Subcutaneous abdominal adipose tissue (tissue), 5 donors: Measurements from ENCODE around the gene LAMC2.

Source experiments
- H3K27ac ChIP-seq: one replicate; pipeline ENCODE4 v1.7.0; 2013; ENCODE audit warnings: low read depth, mild to moderate bottlenecking, inconsistent platforms, low read length, moderate library complexity
- H3K27me3 ChIP-seq, 5 donors: one replicate each; pipeline ENCODE4 v1.7.0; 2013; ENCODE audit warnings: low read length in 5 of 5, inconsistent platforms in 1 of 5; ENCODE audit not compliant: control insufficient read depth in 5 of 5, insufficient read depth in 4 of 5
- H3K36me3 ChIP-seq, 5 donors: one replicate each; pipeline ENCODE4 v1.7.0; 2013; ENCODE audit warnings: low read length in 5 of 5; ENCODE audit not compliant: control insufficient read depth in 5 of 5, insufficient read depth in 5 of 5
- H3K4me1 ChIP-seq, 5 donors: one replicate each; pipeline ENCODE4 v1.7.0; 2013; ENCODE audit warnings: low read length in 5 of 5, mild to moderate bottlenecking in 3 of 5, moderate library complexity in 1 of 5; ENCODE audit not compliant: control insufficient read depth in 5 of 5, insufficient read depth in 5 of 5
- H3K4me3 ChIP-seq, 5 donors: one replicate each; pipeline ENCODE4 v1.7.0; 2013; ENCODE audit warnings: low read length in 5 of 5, low read depth in 1 of 5
- H3K9ac ChIP-seq, 5 donors: one replicate each; pipeline ENCODE4 v1.7.0; 2013; ENCODE audit warnings: low read length in 5 of 5, mild to moderate bottlenecking in 4 of 5, moderate library complexity in 3 of 5
- H3K9me3 ChIP-seq, 5 donors: one replicate each; pipeline ENCODE4 v1.7.0; 2013; ENCODE audit warnings: low read length in 5 of 5; ENCODE audit not compliant: control insufficient read depth in 5 of 5
- donor health status: healthy.
- donor health status: healthy.
- donor health status: healthy.
- donor health status: healthy.
- donor health status: healthy.

The LAMC2 gene

DNA sequence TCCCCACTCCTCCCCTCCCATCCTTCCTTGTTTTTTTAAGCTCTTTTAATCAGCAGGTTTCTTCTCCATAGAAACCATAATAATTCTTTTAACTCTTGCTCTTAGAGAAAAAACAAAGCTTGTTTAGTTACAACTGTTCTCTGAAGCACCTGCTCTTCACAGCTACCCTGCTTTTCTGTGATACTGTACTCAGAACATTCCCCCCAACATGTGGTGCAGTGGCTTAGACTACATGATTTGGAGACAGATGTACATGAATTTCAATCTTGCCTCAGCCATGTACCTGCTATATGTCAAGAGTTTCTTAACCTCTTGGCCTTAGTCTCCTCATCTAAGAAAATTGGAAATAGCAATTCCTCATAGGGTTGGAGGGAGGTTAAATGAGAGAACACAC, 33.5 kb downstream of the LAMC2 start:
- H3K27me3 ChIP-seq = no peaks in the 10 kb centered on the region
- H3K36me3 ChIP-seq = no peaks in the 10 kb centered on the region
- no peak overlapping the region for H3K4me3 ChIP-seq
- H3K4me1 ChIP-seq = peaks cover 10 to 40% (median 33%) of the 10 kb centered on the region in 5 donors
- no peak overlapping the region for H3K9ac ChIP-seq
- peak overlapping the region; percentile 96 for H3K27ac ChIP-seq
- no peaks in the 10 kb centered on the region for H3K9me3 ChIP-seq

DNA sequence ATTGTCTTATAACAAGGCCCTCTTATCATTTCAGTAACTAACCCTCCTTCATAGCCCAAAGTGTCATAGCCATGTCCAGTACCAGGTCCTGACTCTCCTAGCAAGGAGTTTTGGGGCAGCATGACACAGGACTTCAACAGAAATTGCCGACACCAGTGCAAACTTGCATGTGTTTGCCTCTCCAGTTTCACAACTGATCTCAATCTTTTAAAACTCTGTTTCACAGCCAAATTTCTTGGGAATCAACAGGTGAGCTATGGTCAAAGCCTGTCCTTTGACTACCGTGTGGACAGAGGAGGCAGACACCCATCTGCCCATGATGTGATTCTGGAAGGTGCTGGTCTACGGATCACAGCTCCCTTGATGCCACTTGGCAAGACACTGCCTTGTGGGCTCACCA, 36.8 kb downstream of the LAMC2 start:
- peaks cover 9 to 25% (median 20%) of the 10 kb centered on the region in 5 donors for H3K4me1 ChIP-seq
- no peaks in the 10 kb centered on the region for H3K27me3 ChIP-seq
- no peak overlapping the region for H3K27ac ChIP-seq
- H3K36me3 ChIP-seq = no peaks in the 10 kb centered on the region
- no peaks in the 10 kb centered on the region for H3K9me3 ChIP-seq
- no peak overlapping the region for H3K4me3 ChIP-seq
- H3K9ac ChIP-seq = no peak overlapping the region

DNA sequence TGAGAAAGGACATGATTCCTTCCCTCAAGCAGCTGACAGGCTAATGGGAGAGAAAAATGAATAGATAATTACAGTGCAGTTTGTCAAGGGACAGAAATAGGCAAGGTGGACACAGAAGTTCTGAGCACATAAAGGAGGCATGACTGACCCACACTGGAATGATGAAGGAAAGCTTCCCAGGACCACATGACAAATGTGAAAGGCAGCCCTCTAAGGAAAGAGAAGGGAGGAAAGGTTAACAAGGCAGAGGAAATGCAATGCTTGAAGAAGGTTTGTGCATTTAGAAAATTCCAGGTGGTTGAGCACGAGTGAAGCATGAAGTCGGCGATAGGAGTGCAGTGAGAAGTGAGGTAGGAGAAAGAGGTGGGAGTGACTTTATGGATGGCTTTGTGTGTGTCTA, 37.4 kb downstream of the LAMC2 start:
- Histone ChIP-seq H3K36me3 (no peaks in the 10 kb centered on the region), H3K27me3 (no peaks in the 10 kb centered on the region), H3K4me1 (peaks cover 5 to 23% (median 17%) of the 10 kb centered on the region in 5 donors), H3K27ac (no peak overlapping the region), H3K9me3 (no peaks in the 10 kb centered on the region), H3K9ac (no peak overlapping the region), H3K4me3 (no peak overlapping the region)

DNA sequence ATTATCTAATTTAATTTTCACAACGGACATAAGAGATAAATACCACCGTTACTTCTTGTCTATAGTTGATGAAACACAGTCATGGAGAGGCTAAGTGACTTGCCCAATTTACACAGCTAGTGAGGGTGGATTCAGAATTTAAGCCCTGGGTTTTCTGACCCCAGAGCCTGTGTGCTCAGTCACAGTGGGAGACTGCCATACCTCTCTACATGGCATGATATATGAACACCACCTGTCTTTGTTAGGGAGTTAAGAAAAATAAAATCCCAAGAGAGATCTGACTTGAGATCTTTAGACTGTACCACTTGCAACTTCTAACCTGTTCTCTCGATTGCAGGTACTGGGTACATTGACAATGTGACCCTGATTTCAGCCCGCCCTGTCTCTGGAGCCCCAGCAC, 40.3 kb downstream of the LAMC2 start:
- Histone ChIP-seq H3K27me3 (no peaks in the 10 kb centered on the region), H3K4me3 (no peak overlapping the region), H3K27ac (no peak overlapping the region), H3K36me3 (no peaks in the 10 kb centered on the region), H3K4me1 (peaks cover 0 to 10% (median 8%) of the 10 kb centered on the region in 5 donors), H3K9ac (no peak overlapping the region), H3K9me3 (no peaks in the 10 kb centered on the region)

DNA sequence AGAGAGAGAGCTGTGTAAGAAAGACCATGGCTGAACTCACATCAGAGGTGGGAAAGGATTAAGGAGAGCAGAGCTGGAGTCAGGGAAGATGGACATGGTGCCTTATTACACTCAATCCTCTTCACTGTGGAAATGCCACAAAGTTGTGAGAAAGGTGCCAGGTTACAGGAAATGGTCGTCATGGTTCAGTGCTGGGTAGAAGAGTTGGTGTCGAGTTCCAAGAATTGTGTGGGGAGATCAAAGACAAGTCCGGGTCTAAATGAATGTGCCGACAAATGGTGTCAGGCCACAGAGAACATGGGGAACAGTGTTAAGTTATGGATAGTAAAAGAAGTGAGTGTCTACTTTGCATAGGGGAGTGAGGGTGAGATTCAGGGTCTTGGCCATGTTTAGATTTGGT, 40.9 kb downstream of the LAMC2 start:
- H3K27me3 ChIP-seq = no peaks in the 10 kb centered on the region
- H3K4me1 ChIP-seq = peaks cover 0 to 10% (median 8%) of the 10 kb centered on the region in 5 donors
- no peak overlapping the region for H3K9ac ChIP-seq
- H3K36me3 ChIP-seq = no peaks in the 10 kb centered on the region
- no peak overlapping the region for H3K27ac ChIP-seq
- no peaks in the 10 kb centered on the region for H3K9me3 ChIP-seq
- no peak overlapping the region for H3K4me3 ChIP-seq

DNA sequence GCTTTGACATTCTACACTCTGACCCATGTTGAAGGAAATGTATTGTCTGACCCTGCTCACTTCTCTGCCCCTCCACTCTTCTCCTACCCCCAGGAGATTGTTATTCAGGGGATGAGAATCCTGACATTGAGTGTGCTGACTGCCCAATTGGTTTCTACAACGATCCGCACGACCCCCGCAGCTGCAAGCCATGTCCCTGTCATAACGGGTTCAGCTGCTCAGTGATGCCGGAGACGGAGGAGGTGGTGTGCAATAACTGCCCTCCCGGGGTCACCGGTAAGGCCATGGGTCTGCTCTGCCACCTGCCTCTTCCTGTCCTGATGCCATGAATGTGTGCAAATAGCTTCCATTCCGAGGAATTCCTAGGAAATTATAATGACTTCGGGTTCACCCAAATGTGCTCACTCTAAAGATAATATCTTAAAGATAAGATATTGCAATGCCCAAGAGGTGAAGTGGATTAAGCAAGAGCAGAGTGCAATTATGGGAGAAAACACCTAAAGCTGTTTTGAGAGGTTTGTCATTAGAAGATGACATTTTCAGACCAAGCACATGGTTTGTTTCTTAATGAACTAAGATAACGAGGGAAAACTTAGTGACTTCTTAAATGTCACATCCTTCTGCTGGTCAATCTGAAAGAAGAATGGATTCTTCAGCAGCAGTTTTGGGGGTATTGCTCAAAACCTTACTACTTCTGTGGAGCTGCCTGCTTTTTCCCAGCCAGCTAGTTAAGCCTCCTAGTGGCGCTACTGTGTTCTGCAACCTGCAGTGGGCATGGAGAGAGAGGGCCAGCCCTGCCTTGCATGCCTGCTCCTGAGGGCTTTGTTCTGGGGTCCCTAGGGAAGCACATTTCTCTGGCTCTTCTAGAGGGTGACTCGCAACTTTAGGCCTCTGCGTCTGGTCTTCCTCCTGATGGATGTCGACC, 41.6 kb downstream of the LAMC2 start:
- Histone ChIP-seq H3K27ac (no peak overlapping the region), H3K27me3 (no peaks in the 10 kb centered on the region), H3K9me3 (no peaks in the 10 kb centered on the region), H3K4me3 (no peak overlapping the region), H3K36me3 (no peaks in the 10 kb centered on the region), H3K9ac (no peak overlapping the region), H3K4me1 (peaks cover 0 to 10% (median 8%) of the 10 kb centered on the region in 5 donors)

DNA sequence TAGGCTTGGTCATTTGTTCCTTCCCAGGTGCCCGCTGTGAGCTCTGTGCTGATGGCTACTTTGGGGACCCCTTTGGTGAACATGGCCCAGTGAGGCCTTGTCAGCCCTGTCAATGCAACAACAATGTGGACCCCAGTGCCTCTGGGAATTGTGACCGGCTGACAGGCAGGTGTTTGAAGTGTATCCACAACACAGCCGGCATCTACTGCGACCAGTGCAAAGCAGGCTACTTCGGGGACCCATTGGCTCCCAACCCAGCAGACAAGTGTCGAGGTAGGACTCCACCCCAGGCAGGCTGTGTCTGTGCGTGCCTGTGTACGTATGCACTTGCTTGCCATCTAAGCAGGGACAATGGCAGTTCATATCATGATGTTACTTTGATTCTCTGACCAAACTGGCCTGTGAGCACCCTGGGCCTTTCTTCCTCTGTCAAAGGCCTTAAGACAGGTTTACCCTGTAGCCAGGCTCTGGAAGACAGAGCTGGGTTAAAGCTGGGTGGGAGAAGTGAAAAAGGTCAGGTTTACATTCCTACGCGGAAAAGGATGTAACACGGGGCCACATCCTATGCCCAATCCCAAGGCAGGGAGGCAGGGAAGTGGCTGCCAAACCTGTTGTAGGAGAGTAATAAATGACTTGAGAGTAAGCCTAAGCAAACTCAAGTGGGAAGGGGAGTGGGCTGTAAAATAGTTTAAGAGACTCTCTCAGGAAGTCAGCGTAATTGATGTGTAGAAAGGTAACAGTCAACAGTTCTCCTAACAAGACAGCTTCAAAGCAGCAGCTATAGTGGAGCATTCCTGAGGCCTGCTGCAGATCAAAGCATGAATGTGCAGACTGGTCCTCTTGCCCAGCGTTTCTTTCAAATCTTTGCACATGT, 42.5 kb downstream of the LAMC2 start:
- no peaks in the 10 kb centered on the region for H3K36me3 ChIP-seq

DNA sequence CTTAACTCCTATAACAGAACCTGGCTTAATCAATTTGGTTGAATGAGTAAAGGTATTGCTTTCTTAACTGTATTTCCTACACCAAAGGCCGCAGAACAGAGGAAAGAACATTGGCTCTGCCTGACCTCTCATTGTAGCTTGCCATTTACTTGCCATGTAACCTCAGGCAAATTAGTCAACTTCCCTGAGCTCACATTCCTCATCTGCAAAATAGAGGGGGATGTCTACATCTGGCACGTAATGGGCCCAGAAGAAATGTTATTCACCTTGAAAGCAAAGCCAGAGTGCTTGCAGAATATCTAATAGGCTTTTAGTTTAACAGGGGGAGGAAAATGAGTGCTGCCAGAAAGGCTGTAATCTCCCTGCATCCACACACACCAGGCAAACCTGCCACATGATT, 44.3 kb downstream of the LAMC2 start:
- no peaks in the 10 kb centered on the region for H3K36me3 ChIP-seq
- H3K9ac ChIP-seq = no peak overlapping the region
- H3K9me3 ChIP-seq = no peaks in the 10 kb centered on the region
- no peak overlapping the region for H3K4me3 ChIP-seq
- peaks cover 0 to 3% (median 0%) of the 10 kb centered on the region in 5 donors for H3K27me3 ChIP-seq
- H3K4me1 ChIP-seq = peaks cover 10 to 23% (median 22%) of the 10 kb centered on the region in 5 donors
- no peak overlapping the region for H3K27ac ChIP-seq

More for the DNA sequence above, 42.5 kb downstream of the LAMC2 start:
- Histone ChIP-seq H3K4me1 (peaks cover 0 to 10% (median 8%) of the 10 kb centered on the region in 5 donors), H3K9me3 (no peaks in the 10 kb centered on the region), H3K27me3 (no peaks in the 10 kb centered on the region), H3K4me3 (no peak overlapping the region), H3K27ac (no peak overlapping the region), H3K9ac (no peak overlapping the region)

DNA sequence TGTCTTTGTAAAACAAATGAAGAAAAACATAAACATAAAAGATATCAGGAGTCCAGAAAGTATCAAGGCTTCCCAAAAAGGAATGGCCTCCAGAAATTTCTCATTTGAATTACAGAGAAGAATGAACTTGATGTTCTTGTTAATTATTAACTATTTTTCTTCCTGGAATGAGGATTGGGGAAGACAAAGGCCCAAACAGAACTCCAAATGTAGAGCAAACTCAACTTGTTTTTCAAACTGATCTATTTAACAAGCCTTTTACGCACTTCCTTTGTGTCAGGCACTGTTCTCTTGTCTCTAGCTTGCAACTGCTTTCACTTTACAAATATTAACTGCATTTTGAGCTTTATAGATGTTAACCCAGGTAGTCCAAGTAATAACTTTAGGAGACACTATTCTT, 45.5 kb downstream of the LAMC2 start:
- Histone ChIP-seq H3K4me3 (no peak overlapping the region), H3K36me3 (no peaks in the 10 kb centered on the region), H3K9me3 (no peaks in the 10 kb centered on the region), H3K4me1 (peaks cover 10 to 26% (median 24%) of the 10 kb centered on the region in 5 donors), H3K9ac (no peak overlapping the region), H3K27ac (no peak overlapping the region), H3K27me3 (peaks cover 0 to 3% (median 0%) of the 10 kb centered on the region in 5 donors)

DNA sequence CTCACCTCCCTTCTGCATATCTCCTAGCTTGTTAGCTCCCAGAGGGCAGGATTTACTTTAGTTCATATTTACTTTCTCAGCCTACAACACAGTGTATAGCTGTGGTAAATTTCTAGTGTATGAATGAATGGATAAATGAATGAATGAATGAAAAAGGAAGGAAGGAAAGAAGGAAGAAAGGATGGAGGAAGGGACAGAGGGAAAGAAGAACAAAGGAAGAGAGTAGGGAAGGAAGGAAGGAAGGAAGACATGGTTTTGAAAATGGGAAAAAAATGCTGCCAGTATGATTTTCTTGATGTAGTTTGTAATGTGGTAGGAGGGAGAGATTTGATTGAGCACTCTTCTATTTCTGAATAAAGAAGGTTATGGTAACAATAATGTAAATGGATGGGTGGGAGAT, 47.0 kb downstream of the LAMC2 start:
- H3K9me3 ChIP-seq = no peaks in the 10 kb centered on the region
- H3K4me1 ChIP-seq = peaks cover 10 to 19% (median 16%) of the 10 kb centered on the region in 5 donors
- H3K9ac ChIP-seq = no peak overlapping the region
- H3K36me3 ChIP-seq = no peaks in the 10 kb centered on the region
- no peak overlapping the region for H3K4me3 ChIP-seq
- H3K27me3 ChIP-seq = peaks cover 0 to 3% (median 0%) of the 10 kb centered on the region in 5 donors
- no peak overlapping the region for H3K27ac ChIP-seq
